Measurements from ENCODE around the gene ILF3.

Gene ILF3

DNA sequence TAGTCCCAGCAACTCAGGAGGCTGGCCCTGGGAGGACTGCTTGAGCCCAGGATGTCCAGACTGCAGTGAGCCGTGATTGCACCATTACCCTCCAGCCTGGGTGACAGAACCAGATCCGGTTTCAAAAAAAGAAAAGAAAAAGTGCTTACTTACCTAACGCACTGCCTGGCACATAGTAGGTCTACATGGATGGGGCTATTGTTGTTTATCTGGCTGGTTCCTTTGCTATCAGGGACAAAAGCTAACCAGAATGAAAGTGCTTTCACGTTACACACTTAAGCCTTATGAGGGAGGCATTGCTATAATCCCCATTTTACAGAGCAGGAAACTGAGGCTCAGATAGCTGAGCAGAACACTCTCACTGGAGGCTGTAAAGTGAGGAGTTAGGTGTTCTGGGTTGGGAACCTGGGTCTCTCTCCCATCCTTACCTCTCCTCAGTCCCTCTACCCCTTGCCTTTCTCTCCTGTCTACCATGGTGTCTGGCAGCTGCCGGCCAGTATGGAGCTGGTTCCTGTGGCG lies 66.5 kb downstream of the ILF3 start:
- Histone ChIP-seq H3K27ac (ENCODE audit: low read depth, low read length) (no peak overlapping the region), H3K4me3 (ENCODE audit: low read depth, low read length) (no peak overlapping the region), H3K36me3 (ENCODE audit: control insufficient read depth, insufficient read depth, low read length) (peaks cover 8% of the 10 kb centered on the region; the same call in 1 of the 2 replicates), H3K4me1 (ENCODE audit: control insufficient read depth, insufficient read depth, low read length) (peaks cover 10% of the 10 kb centered on the region), H3K9me3 (ENCODE audit: control insufficient read depth, insufficient read depth, low read length) (no peaks in the 10 kb centered on the region), H3K27me3 (ENCODE audit: control insufficient read depth, insufficient read depth, low read length) (no peaks in the 10 kb centered on the region), H3K9ac (ENCODE audit: low read depth, low read length) (no peak overlapping the region)

DNA sequence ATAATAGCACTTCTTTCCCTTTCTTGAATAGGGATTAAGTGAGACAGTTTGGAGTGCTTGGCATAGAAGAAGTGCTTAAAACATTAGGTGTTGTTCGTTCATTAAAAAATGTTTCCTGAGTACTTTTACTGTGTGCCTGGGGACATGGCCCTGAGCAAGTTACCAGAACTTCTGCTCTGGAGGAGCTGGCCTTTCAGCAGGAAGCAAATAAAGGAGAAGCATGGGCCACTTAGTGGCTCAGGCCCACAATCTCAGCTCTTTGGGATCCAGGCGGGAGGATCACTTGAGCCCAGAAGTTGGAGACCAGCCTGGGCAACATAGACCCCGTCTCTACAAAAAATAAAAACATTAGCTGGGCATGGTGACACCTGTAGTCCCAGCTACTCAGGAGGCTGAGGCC lies 69.4 kb downstream of the ILF3 start:
- Histone ChIP-seq H3K27ac (ENCODE audit: low read depth, low read length) (no peak overlapping the region), H3K36me3 (ENCODE audit: control insufficient read depth, insufficient read depth, low read length) (peaks cover 8% of the 10 kb centered on the region; the same call in 1 of the 2 replicates), H3K4me1 (ENCODE audit: control insufficient read depth, insufficient read depth, low read length) (peaks cover 9% of the 10 kb centered on the region), H3K9ac (ENCODE audit: low read depth, low read length) (no peak overlapping the region), H3K27me3 (ENCODE audit: control insufficient read depth, insufficient read depth, low read length) (no peaks in the 10 kb centered on the region), H3K4me3 (ENCODE audit: low read depth, low read length) (no peak overlapping the region), H3K9me3 (ENCODE audit: control insufficient read depth, insufficient read depth, low read length) (no peaks in the 10 kb centered on the region)

DNA sequence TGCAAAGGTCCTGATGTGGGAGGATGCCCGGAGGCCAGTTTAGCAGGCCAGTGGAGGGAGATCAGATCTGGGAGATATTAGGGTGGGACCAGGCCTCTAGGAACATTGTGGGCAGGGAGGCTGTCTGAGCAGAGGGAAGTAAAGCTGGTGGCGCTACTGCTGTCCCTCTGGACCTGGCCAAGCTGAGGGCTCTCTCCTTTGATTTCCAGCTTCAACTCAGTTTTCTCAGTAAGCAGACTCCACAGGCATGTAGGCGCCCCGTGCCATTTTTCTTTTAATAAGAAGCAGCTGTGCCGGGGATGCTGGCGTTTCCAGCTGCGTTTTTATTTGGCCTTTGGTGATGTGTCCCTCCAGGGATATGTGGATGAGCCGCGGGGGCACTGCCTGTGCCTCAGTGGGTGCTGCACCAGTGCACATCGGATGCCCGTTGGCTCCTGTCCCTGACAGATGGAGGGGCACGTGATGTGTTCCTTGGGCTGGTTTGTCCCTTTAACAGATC lies 70.5 kb downstream of the ILF3 start:
- Histone ChIP-seq H3K36me3 (ENCODE audit: control insufficient read depth, insufficient read depth, low read length) (peaks cover 8% of the 10 kb centered on the region; the same call in 1 of the 2 replicates), H3K4me3 (ENCODE audit: low read depth, low read length) (no peak overlapping the region), H3K27ac (ENCODE audit: low read depth, low read length) (no peak overlapping the region), H3K27me3 (ENCODE audit: control insufficient read depth, insufficient read depth, low read length) (no peaks in the 10 kb centered on the region), H3K4me1 (ENCODE audit: control insufficient read depth, insufficient read depth, low read length) (0 out of 2 replicates have a peak, but pooled peaks cover under 1% of the 10 kb centered on the region), H3K9me3 (ENCODE audit: control insufficient read depth, insufficient read depth, low read length) (no peaks in the 10 kb centered on the region), H3K9ac (ENCODE audit: low read depth, low read length) (no peak overlapping the region)

DNA sequence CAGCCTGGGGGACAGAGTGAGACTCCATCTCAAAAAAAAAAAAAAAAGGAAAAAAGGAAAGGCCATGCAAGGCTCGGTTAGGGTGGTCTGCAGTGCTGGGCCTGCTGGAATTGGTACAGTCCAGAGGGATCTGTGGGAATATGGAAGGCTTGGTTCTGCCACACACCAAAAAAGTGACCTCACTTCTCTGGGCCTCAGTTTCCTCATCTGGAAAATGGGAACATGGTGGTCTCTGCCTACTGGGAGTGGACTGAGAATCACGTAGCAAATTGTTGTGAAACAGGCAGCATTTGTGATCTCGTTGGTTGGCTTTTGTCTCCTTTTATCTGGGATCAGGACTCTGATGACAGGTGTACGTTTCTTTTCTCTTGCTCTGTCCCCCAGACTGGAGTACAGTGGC lies 71.3 kb downstream of the ILF3 start:
- H3K27me3 ChIP-seq (ENCODE audit: control insufficient read depth, insufficient read depth, low read length): no peaks in the 10 kb centered on the region
- no peak overlapping the region for H3K4me3 ChIP-seq (ENCODE audit: low read depth, low read length)
- peaks cover 8% of the 10 kb centered on the region; the same call in 1 of the 2 replicates for H3K36me3 ChIP-seq (ENCODE audit: control insufficient read depth, insufficient read depth, low read length)
- H3K27ac ChIP-seq (ENCODE audit: low read depth, low read length): no peak overlapping the region
- H3K9me3 ChIP-seq (ENCODE audit: control insufficient read depth, insufficient read depth, low read length): no peaks in the 10 kb centered on the region
- no peaks in the 10 kb centered on the region for H3K4me1 ChIP-seq (ENCODE audit: control insufficient read depth, insufficient read depth, low read length)
- no peak overlapping the region for H3K9ac ChIP-seq (ENCODE audit: low read depth, low read length)

DNA sequence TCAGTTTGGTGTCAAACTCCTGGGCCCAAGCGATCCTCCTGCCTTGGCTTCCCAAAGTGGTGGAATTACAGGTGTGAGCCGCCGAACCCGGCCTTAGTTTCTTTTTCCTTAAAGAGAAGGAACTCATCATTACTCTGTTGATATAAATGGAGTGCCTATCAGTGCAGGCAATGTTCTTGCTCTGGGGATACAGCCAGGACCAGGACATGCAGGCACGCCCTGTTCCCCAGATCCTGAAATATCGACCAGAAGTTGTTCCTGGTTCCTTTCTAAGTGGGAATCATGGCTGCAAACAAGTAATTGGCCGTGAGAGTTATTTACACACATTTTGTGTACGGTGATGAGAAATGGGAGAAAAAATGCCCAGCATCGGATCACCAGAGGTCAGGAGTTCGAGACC lies 72.1 kb downstream of the ILF3 start:
- H3K27me3 ChIP-seq (ENCODE audit: control insufficient read depth, insufficient read depth, low read length): no peaks in the 10 kb centered on the region
- H3K4me3 ChIP-seq (ENCODE audit: low read depth, low read length): no peak overlapping the region
- no peak overlapping the region for H3K9ac ChIP-seq (ENCODE audit: low read depth, low read length)
- H3K9me3 ChIP-seq (ENCODE audit: control insufficient read depth, insufficient read depth, low read length): no peaks in the 10 kb centered on the region
- H3K27ac ChIP-seq (ENCODE audit: low read depth, low read length): no peak overlapping the region
- no peaks in the 10 kb centered on the region for H3K4me1 ChIP-seq (ENCODE audit: control insufficient read depth, insufficient read depth, low read length)
- peaks cover 3% of the 10 kb centered on the region; the same call in 1 of the 2 replicates for H3K36me3 ChIP-seq (ENCODE audit: control insufficient read depth, insufficient read depth, low read length)

DNA sequence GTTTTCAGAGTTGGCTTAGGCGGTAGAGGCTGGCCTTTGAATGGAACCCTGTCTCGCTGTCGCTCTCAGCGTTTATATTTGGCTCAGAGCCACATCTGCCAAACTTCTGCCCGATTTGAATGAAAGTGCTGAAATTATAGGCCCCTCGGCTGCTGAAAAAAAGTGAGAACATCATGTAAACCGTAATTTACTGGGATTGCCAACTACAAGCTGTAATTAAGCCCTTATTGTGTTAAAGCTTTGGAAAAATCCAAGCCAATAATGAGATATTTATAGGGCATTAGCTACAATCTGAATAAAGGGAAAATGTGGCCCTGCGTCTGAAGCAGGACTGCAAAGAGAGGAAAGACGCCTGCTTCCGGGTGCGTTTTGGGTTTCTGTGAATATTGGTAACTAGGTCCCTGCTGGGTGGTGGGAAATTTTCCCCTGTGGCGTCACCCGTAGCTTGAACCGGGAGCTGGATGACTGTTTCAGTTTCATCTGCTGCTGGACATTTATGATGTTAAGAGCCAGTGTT lies 73.6 kb downstream of the ILF3 start:
- H3K36me3 ChIP-seq (ENCODE audit: control insufficient read depth, insufficient read depth, low read length): peaks cover 3% of the 10 kb centered on the region; the same call in 1 of the 2 replicates

DNA sequence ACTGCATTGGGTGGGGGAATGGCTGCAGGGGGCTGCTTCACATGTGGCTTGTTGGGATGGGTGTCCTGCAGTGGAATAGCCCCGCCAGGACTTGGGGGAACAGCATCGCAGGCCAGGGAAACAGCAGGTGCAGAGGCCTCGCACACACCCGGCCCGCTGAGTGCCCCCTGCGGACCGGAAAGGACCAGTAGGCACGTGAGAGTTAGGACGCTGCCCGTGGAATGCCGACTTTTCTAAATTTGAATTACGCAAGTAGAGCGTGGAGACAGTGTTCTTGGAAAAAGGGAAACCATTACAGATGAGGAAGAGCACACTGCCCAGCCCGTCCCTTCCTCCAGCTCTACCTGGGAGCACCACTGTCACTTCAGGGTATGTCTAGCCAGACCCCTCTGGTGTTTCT lies 75.3 kb downstream of the ILF3 start:
- no peak overlapping the region for H3K27ac ChIP-seq (ENCODE audit: low read depth, low read length)
- no peaks in the 10 kb centered on the region for H3K4me1 ChIP-seq (ENCODE audit: control insufficient read depth, insufficient read depth, low read length)
- no peak overlapping the region for H3K9ac ChIP-seq (ENCODE audit: low read depth, low read length)
- H3K4me3 ChIP-seq (ENCODE audit: low read depth, low read length): no peak overlapping the region
- H3K9me3 ChIP-seq (ENCODE audit: control insufficient read depth, insufficient read depth, low read length): no peaks in the 10 kb centered on the region
- H3K27me3 ChIP-seq (ENCODE audit: control insufficient read depth, insufficient read depth, low read length): no peaks in the 10 kb centered on the region
- H3K36me3 ChIP-seq (ENCODE audit: control insufficient read depth, insufficient read depth, low read length): no peaks in the 10 kb centered on the region

More for the DNA sequence above, 73.6 kb downstream of the ILF3 start:
- no peak overlapping the region for H3K27ac ChIP-seq (ENCODE audit: low read depth, low read length)
- H3K27me3 ChIP-seq (ENCODE audit: control insufficient read depth, insufficient read depth, low read length): no peaks in the 10 kb centered on the region
- H3K9ac ChIP-seq (ENCODE audit: low read depth, low read length): no peak overlapping the region
- no peaks in the 10 kb centered on the region for H3K4me1 ChIP-seq (ENCODE audit: control insufficient read depth, insufficient read depth, low read length)
- no peaks in the 10 kb centered on the region for H3K9me3 ChIP-seq (ENCODE audit: control insufficient read depth, insufficient read depth, low read length)
- H3K4me3 ChIP-seq (ENCODE audit: low read depth, low read length): no peak overlapping the region

DNA sequence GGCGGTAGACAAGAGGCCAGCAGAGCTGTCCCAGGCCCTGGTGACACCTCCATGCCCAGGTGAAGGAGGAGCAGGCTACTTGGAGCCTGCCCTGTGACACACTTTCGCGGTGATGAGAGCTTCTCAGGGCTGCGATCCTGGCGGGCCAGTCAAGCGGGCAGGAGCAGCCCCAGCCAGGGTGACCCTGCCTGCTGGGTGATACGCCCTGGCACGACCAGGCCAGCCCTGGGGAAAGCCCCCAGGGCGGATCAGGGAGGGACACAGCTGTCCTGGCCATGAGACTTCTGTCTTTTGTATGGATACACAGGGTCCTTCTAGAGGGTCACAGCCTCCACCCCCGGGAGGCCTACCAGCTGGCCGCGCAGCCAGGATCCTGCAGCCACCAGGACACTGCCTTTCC lies 76.8 kb downstream of the ILF3 start:
- Histone ChIP-seq H3K36me3 (ENCODE audit: control insufficient read depth, insufficient read depth, low read length) (no peaks in the 10 kb centered on the region), H3K4me3 (ENCODE audit: low read depth, low read length) (no peak overlapping the region), H3K4me1 (ENCODE audit: control insufficient read depth, insufficient read depth, low read length) (no peaks in the 10 kb centered on the region), H3K9me3 (ENCODE audit: control insufficient read depth, insufficient read depth, low read length) (no peaks in the 10 kb centered on the region), H3K27ac (ENCODE audit: low read depth, low read length) (no peak overlapping the region), H3K9ac (ENCODE audit: low read depth, low read length) (no peak overlapping the region), H3K27me3 (ENCODE audit: control insufficient read depth, insufficient read depth, low read length) (no peaks in the 10 kb centered on the region)

DNA sequence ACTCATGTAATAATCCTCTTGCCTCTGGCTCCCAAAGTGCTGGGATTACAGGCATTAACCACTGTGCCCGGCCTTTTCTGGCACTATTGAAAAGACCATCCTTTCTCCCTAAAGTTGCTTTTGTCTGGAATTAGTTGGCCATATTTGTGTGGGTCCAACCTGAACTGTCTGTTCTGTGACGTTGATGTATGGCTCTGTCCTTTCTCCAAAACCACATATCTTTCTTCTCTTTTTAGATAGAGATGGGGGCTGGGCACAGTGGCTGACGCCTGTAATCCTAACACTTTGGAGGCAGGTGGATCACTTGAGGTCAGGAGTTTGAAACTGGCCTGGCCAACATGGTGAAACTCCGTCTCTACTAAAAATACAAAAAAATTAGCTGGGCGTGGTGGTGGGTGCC lies 81.6 kb downstream of the ILF3 start:
- Histone ChIP-seq H3K4me1 (ENCODE audit: control insufficient read depth, insufficient read depth, low read length) (peaks cover 3% of the 10 kb centered on the region; the same call in 1 of the 2 replicates), H3K9me3 (ENCODE audit: control insufficient read depth, insufficient read depth, low read length) (no peaks in the 10 kb centered on the region), H3K9ac (ENCODE audit: low read depth, low read length) (no peak overlapping the region), H3K4me3 (ENCODE audit: low read depth, low read length) (no peak overlapping the region), H3K27me3 (ENCODE audit: control insufficient read depth, insufficient read depth, low read length) (no peaks in the 10 kb centered on the region), H3K36me3 (ENCODE audit: control insufficient read depth, insufficient read depth, low read length) (no peaks in the 10 kb centered on the region), H3K27ac (ENCODE audit: low read depth, low read length) (no peak overlapping the region)

DNA sequence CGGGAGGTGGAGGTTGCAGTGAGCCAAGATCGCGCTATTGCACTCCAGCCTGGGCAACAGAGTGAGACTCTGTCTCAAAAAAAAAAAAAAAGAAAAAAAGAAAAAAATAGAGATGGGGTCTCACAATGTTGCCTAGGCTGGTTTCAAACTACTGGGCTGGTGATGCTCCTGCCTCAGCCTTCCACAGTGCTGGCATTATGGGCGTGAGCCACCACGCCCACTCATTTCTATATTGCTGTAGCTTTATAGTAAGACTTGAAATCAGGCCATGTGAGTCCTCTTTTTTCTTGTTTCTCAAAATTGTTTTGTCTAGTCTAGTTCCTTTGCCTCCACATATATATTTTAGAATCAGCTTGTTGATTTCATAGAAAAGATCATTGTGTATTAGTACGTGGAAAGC lies 82.0 kb downstream of the ILF3 start:
- Histone ChIP-seq H3K9me3 (ENCODE audit: control insufficient read depth, insufficient read depth, low read length) (no peaks in the 10 kb centered on the region), H3K27me3 (ENCODE audit: control insufficient read depth, insufficient read depth, low read length) (no peaks in the 10 kb centered on the region), H3K4me3 (ENCODE audit: low read depth, low read length) (no peak overlapping the region), H3K9ac (ENCODE audit: low read depth, low read length) (no peak overlapping the region), H3K27ac (ENCODE audit: low read depth, low read length) (no peak overlapping the region), H3K36me3 (ENCODE audit: control insufficient read depth, insufficient read depth, low read length) (no peaks in the 10 kb centered on the region), H3K4me1 (ENCODE audit: control insufficient read depth, insufficient read depth, low read length) (peaks cover 3% of the 10 kb centered on the region; the same call in 1 of the 2 replicates)

DNA sequence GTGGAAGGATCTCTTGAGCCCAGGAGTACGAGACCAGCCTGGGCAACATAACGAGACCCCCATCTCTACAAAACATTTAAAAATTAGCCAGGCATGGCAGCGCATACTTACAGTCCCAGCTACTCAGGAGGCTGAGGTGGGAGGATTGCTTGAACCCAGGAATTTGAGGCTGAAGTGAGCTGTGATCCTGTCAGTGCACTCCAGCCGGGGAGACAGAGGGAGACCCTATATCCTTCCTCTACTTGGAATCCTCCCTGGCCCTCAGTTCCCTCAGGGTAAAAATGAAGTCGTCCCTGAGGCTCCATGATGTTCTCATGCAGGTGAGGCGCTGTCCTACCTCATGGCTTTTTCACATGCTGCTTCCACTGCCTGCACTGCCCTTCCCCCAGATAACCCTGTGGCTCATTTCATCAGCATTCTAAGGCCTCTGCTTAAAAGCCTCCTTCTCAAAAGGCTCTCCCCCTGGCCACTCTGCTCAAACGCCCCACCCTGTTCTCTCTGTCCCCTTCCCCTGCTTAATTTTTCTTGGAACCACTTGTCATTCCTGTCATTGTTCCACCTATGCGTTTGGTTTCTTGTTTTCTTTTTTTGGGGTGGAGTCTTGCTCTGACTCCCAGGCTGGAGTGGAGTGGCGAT lies 82.9 kb downstream of the ILF3 start:
- Histone ChIP-seq H3K9me3 (ENCODE audit: control insufficient read depth, insufficient read depth, low read length) (no peaks in the 10 kb centered on the region), H3K27ac (ENCODE audit: low read depth, low read length) (no peak overlapping the region), H3K9ac (ENCODE audit: low read depth, low read length) (no peak overlapping the region), H3K4me1 (ENCODE audit: control insufficient read depth, insufficient read depth, low read length) (peaks cover 3% of the 10 kb centered on the region; the same call in 1 of the 2 replicates), H3K36me3 (ENCODE audit: control insufficient read depth, insufficient read depth, low read length) (no peaks in the 10 kb centered on the region), H3K4me3 (ENCODE audit: low read depth, low read length) (no peak overlapping the region), H3K27me3 (ENCODE audit: control insufficient read depth, insufficient read depth, low read length) (no peaks in the 10 kb centered on the region)

Data from HUES48 (cell line).